Neuron (in vitro differentiated cells): ENCODE results near the gene PTPRN2.

Source experiments
- H2AFZ ChIP-seq: one replicate; pipeline ENCODE4 v1.6.1; 2013; ENCODE audit warnings: low read depth, mild to moderate bottlenecking, inconsistent platforms, low read length, moderate library complexity
- H3K27me3 ChIP-seq: one replicate; pipeline ENCODE4 v1.6.1; 2013; ENCODE audit warnings: low read length; ENCODE audit not compliant: insufficient read depth
- H3K36me3 ChIP-seq: one replicate; pipeline ENCODE4 v1.6.1; 2013; ENCODE audit warnings: low read length; ENCODE audit not compliant: insufficient read depth
- H3K4me1 ChIP-seq: one replicate; pipeline ENCODE4 v1.6.1; 2013; ENCODE audit warnings: low read length; ENCODE audit not compliant: insufficient read depth
- H3K4me3 ChIP-seq: 2 replicates; pipeline ENCODE4 v1.5.1; 2013; ENCODE audit warnings: mild to moderate bottlenecking, low read length, moderate library complexity
- H3K9me3 ChIP-seq: one replicate; pipeline ENCODE4 v1.6.1; 2013; ENCODE audit warnings: low read length

PTPRN2 gene

DNA sequence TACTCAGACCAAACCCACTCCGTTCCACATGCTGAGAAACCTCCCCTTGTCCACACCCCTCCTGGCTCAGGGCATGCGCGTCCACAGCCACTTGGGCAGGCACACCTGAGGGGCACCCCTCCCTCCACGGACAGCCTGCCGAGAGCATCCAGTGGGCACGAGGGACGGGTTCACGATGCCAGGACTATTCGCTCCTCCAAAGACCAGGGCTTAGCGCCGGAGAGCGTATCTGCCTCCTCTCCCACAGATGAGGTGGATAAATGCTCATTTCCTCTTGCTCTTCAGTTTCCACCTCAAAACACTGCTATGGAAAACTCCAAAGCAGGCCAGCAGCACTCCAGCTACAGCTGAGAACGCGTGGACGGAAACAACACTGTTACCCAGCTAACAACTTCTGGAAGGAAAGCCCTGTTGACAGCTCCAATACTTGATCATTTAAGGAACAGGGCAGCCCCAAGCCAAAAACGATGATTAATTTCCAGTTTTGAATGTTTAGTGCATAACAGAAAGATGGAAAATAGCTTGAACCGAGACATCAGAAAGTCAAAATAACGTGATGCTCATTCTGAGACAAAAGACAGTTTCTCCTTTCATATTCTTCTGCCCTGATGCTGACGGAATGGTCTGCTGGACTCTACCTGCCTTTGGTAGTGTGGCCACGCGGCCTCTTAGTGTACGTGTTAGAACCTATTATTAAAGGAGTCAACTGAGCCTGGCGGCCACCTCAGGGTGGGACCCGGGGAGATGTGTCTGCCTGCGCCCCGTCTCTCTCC, 1046.1 kb downstream of the PTPRN2 start:
- Histone ChIP-seq H3K9me3 (no peaks in the 10 kb centered on the region), H3K36me3 (peaks cover 69% of the 10 kb centered on the region), H2AFZ (no peak overlapping the region), H3K4me3 (no peak overlapping the region), H3K4me1 (peaks cover 5% of the 10 kb centered on the region), H3K27me3 (no peaks in the 10 kb centered on the region)

DNA sequence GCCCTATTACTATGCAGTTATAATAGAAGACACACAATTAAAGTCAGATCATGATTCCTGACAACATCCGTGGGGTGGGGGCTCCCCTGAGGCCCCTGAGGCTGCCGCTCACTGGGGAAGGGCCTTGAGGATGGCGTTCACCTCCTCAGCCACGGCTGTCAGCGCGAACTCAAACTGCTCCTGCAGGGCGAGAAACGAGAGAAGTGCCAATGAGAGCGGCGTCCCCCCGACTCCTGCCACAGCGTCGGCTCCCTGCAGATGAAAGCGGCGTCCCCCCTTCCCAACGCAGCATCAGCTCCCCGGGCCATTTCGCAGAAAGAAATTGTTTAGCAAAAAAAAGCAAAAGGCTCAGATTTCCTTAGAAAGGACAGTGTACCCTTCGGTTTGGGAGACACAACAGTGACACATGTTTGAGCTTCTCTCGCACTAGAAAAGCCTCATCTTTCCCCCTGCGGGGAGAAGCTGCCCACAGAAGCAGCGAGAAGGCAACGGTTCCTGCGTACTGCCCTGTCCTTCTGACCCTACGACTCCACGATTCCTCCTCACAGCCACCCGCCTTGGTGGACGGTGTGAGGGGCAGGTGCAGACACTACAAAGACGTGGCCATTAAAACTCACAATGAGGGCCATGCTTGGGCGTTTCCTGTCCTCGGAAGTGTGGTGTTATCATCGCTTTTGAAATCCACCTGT, 1046.9 kb downstream of the PTPRN2 start:
- Histone ChIP-seq H3K9me3 (no peaks in the 10 kb centered on the region), H3K36me3 (peaks cover 62% of the 10 kb centered on the region), H2AFZ (no peak overlapping the region)

DNA sequence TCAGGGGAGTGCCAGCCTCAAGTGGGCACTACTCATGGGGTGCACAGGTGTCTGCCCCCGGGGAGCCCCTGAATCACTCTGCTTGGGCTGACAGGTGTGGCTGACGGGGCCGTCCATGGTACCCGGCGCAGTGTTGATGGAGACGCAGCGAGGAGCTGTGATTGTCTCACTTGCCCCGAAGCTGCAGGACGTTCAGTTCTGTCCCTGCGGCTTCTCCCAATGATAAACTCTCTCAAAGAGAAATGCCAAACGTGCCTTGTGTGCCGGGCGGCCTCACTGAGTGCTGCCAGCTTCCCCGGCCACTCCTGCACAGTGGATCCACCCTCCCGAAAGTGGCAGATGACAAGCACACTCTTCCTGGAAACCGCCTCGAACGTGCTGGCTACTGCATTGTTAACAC, 1047.6 kb downstream of the PTPRN2 start:
- H2AFZ ChIP-seq = no peak overlapping the region
- H3K4me3 ChIP-seq = no peak overlapping the region
- H3K4me1 ChIP-seq = peaks cover 5% of the 10 kb centered on the region
- H3K36me3 ChIP-seq = peaks cover 55% of the 10 kb centered on the region
- H3K9me3 ChIP-seq = no peaks in the 10 kb centered on the region
- H3K27me3 ChIP-seq = no peaks in the 10 kb centered on the region

More for the DNA sequence above, 1046.9 kb downstream of the PTPRN2 start:
- Histone ChIP-seq H3K4me1 (peaks cover 5% of the 10 kb centered on the region), H3K4me3 (no peak overlapping the region), H3K27me3 (no peaks in the 10 kb centered on the region)

DNA sequence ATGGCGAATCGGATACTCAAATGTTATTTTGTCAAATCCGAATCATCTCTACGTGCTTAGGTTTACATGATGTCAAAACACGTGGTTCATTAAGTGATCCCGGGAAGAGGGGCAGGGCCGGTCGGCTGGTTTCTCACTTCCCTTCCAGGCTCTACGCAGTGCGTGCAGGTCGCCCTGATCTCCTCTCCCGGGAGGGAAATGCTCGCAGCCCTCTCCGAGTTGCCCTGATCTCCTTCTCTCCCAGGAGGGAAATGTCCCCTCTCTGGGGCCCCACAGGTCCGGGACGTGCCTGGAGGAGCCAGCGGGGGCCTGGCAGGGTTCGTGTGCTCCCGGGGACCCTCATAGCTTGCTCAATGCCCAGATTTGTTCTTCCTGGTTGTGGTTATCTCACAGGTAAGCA, 1048.1 kb downstream of the PTPRN2 start:
- H3K4me3 ChIP-seq = no peak overlapping the region
- peaks cover 50% of the 10 kb centered on the region for H3K36me3 ChIP-seq
- no peaks in the 10 kb centered on the region for H3K27me3 ChIP-seq
- no peaks in the 10 kb centered on the region for H3K9me3 ChIP-seq
- peaks cover 5% of the 10 kb centered on the region for H3K4me1 ChIP-seq
- no peak overlapping the region for H2AFZ ChIP-seq

DNA sequence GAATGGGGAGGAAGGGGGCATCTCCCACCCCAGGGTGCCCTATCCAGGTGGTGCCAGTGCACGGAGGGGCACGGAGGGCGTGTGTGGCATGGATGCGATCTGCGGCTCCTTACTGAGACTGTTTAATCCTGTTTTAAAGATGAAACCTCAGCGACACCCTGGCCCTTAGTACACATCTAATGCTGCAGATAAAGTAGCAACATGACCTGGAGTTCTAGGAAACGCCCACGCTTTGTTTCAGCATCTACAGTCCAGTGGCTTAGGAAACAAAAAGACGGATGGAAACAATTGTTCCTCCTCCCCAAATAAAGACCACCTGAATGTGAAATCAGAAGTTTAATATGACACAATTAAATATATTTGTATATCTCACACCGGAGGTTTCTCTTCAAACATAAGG, 1048.9 kb downstream of the PTPRN2 start:
- Histone ChIP-seq H3K9me3 (no peaks in the 10 kb centered on the region), H2AFZ (no peak overlapping the region), H3K4me3 (no peak overlapping the region), H3K36me3 (peaks cover 45% of the 10 kb centered on the region), H3K4me1 (peaks cover 5% of the 10 kb centered on the region), H3K27me3 (no peaks in the 10 kb centered on the region)

DNA sequence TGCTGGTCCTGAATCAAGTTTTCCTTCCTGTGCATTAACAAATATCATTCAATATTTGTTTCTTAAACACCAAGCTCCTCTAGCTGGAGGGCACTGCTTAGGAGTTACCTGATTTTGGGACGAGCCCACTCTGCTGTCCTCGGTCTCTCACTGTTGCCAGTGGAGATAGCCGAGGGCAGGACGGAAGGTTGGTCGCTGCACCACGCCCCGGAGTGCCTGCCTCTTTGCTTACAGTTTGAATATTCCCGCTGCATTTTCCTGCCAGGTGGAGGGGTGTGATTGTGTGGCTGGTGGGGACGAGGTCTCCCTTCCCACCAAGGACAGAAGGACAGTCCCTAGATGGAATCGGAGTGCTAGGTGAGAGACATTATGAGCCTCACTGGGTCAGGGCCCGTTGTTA, 1049.3 kb downstream of the PTPRN2 start:
- Histone ChIP-seq H3K9me3 (no peaks in the 10 kb centered on the region), H3K27me3 (no peaks in the 10 kb centered on the region)

DNA sequence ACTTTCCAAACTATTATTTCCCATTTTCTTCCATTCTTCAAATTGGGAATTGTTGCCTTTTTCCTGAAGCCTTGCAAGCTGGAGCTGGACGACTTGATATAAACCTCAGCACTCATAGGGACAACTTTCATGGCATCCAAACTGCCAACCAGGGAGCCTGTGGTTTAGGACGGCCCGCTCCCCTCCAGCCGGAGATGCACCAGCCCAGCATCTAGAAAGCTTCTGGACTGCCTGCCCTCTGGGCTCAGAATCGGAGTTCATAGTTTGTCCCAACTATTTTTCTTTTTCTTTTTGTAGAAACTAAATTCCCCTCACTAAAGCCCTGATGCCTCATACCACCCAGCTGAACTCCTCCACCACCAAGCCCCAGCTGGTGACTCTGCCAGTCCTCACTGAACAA, 1050.6 kb downstream of the PTPRN2 start:
- Histone ChIP-seq H3K36me3 (peaks cover 29% of the 10 kb centered on the region), H3K9me3 (peaks cover 3% of the 10 kb centered on the region), H2AFZ (no peak overlapping the region), H3K27me3 (no peaks in the 10 kb centered on the region), H3K4me1 (peaks cover 5% of the 10 kb centered on the region), H3K4me3 (no peak overlapping the region)

More for the DNA sequence above, 1049.3 kb downstream of the PTPRN2 start:
- H3K4me1 ChIP-seq = peaks cover 5% of the 10 kb centered on the region
- H3K4me3 ChIP-seq = no peak overlapping the region
- peaks cover 40% of the 10 kb centered on the region for H3K36me3 ChIP-seq
- no peak overlapping the region for H2AFZ ChIP-seq

DNA sequence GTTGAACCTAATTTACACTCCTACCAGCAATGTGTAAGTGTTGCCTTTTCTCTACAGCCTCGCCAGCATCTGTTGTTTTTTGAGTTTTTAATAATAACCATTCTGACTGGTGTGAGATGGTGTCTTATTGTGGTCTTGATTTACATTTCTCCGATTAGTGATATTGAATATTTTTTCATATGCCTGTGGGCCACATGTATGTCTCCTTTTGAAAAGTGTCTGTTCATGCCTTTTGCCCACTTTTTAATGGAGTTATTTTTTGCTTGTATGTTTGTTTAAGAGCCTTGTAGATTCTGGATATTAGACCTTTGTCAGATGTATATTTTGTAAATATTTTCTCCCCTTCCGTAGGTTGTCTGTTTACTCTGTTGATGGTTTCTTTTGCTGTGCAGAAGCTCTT, 1055.6 kb downstream of the PTPRN2 start:
- no peaks in the 10 kb centered on the region for H3K27me3 ChIP-seq
- no peak overlapping the region for H3K4me3 ChIP-seq
- H2AFZ ChIP-seq = no peak overlapping the region
- peaks cover 5% of the 10 kb centered on the region for H3K9me3 ChIP-seq
- H3K36me3 ChIP-seq = no peaks in the 10 kb centered on the region
- no peaks in the 10 kb centered on the region for H3K4me1 ChIP-seq

DNA sequence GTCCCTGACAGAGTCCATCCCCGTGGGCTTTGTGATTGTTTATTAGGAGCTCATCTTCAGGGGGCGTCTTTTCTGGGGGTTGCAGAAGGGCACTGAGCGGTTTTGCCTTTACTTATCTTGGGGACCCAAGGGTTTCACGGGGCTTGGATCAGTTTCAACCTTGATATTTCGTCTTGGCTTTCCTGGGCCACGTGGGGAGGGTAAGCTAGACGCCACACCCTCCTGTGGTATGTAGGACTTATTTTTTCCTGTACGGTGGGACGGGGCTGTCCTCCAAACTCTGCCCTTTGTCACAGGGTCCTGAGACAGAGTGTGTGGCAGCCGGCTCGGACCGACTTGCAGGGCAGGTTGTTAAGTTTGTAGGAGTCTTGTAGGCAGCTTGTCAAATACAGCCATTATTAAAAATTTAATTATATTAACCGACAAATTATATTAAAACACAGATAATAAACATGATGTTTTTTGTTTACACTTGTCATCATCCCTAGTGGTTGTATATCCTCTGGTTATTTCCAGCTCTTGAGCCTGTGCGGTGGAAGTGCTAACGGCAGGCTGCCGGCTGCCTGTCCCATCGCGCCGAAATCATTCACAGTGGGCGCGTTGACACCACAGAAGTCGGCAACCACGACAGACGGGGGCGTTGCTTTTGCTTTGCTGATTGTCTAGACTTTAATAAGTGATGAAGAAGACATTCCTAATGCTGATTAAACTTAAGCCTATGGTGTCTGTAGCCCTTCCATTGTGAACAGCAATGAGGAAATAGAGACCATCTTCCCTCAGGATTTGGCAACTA, 1057.7 kb downstream of the PTPRN2 start:
- no peak overlapping the region for H2AFZ ChIP-seq
- H3K36me3 ChIP-seq = no peaks in the 10 kb centered on the region
- H3K9me3 ChIP-seq = peaks cover 5% of the 10 kb centered on the region
- H3K4me1 ChIP-seq = peaks cover 13% of the 10 kb centered on the region
- H3K4me3 ChIP-seq = no peak overlapping the region
- H3K27me3 ChIP-seq = no peaks in the 10 kb centered on the region

DNA sequence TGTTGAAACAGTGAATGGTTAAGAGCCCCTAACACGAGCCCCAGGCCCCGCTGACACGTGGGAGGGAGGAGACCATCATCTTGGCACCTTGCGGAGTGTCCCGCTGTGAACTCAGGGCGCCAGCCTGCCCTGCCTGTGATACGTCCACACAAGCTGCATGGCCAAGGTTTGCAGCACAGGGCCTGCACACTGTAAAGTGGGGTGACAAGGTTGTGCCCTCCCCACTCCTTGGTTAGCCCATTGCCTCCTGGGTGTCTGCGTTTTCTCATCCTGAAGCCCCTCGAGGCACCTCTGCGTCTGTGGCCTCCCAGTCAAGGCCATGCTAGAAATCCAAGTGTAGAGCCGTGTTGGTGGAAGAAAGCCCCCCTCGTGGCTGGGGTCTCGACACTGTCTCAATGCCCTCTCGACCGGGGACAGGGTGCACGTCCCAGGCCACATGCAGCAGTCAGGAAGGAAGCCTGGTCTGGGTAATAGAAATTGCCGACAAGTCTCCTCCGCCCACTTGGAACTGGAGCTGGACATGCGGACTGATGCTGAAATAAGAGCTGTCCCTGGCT, 1058.8 kb downstream of the PTPRN2 start:
- H3K27me3 ChIP-seq = no peaks in the 10 kb centered on the region
- H2AFZ ChIP-seq = no peak overlapping the region
- H3K4me3 ChIP-seq = no peak overlapping the region
- no peaks in the 10 kb centered on the region for H3K36me3 ChIP-seq
- peaks cover 5% of the 10 kb centered on the region for H3K9me3 ChIP-seq
- H3K4me1 ChIP-seq = peaks cover 13% of the 10 kb centered on the region

DNA sequence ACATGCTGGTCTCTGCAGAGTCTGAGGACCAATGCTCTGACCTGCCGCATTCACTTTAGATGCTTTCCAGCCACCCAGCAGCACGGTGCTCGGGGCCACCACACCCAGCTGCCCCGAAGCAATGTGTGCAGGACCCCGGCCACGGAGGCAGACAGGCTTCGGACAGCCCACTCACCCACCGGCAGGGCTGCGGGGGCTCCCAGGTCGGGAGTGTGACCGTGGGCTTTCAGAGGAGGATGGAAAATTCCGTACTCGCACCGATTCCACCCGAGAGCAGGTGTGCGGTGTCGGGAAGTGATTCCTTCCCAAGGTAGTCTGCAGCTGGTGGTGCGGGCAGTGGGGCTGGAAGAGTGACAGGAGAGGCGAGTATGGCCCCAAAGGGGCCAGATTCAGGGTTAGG, 1059.9 kb downstream of the PTPRN2 start:
- Histone ChIP-seq H3K27me3 (no peaks in the 10 kb centered on the region), H2AFZ (no peak overlapping the region), H3K9me3 (peaks cover 5% of the 10 kb centered on the region), H3K4me1 (peaks cover 13% of the 10 kb centered on the region), H3K36me3 (no peaks in the 10 kb centered on the region), H3K4me3 (no peak overlapping the region)

DNA sequence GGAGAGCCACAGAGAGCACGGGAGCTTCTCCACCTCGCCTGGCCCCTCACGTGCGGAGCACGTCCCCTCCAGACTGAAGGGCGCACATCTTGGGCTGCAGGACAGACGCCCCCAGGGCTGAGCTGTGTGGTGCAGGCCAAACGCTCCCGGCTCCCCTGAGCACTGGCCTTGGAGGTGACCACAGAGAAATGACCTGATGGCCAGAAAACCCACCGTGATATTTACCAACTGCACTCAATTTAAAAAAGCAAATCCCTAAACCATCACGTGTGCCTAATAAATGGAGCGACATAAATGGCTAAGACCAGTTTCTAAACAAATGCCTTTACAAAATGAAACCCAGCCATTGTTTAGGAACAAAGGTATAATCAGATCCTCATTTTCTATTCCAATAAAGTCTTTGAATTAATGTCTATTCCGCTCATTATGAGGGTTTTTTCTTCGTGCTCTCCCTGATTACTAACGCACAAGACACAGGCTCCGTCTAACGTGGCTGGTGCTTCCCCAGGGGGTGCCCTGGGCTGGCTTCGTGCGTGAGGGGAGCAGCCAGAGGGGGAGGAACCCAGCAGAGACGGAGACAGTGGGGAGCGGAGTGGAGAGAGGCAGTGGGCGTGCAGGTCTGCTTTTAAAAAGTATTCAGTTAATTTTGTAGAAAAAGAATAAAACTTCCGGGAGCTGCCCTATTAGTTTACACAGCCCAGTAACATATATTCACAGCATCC, 1060.5 kb downstream of the PTPRN2 start:
- H3K4me3 ChIP-seq = no peak overlapping the region
- no peaks in the 10 kb centered on the region for H3K36me3 ChIP-seq
- no peak overlapping the region for H2AFZ ChIP-seq
- H3K27me3 ChIP-seq = no peaks in the 10 kb centered on the region
- peaks cover 2% of the 10 kb centered on the region for H3K9me3 ChIP-seq
- peaks cover 13% of the 10 kb centered on the region for H3K4me1 ChIP-seq
